Measurements from ENCODE around the gene NPC2. TPM values are rescaled to one million over a fixed set of nuclear protein-coding genes. Genes with fewer than 3 reads are reported as not detected.
A peak's percentile ranks its signal among the peaks of the same experiment; 100 is the strongest.
"Not testable (repeated sequence)": the region's sequence is repeated elsewhere in the genome, so short reads cannot be mapped to it uniquely, and the experiment has no call there.

NPC2 gene
- 100 to 1,000 TPM; 194 to 242 TPM for total RNA-seq

GRCh38 chr14:74492776-74493342 is at the start of gene NPC2:
NPC2 (minus strand) TSS chr14:74493305; CDS start chr14:74493274, 31 bp downstream.
- Histone ChIP-seq H3K27me3 (no peaks in the 10 kb centered on the region), H3K4me3 (peak within 1 kb of the TSS; percentile 73 to 78), H3K27ac (peak within 1 kb of the TSS; percentile 96), H3K36me3 (peaks cover 8% of the 10 kb centered on the region), H3K4me1 (peaks cover 0 to 55% of the 10 kb centered on the region in 2 donors), H3K9me3 (no peaks in the 10 kb centered on the region)
- no peak for DNase-seq (ENCODE audit: low spot score)
- TF ChIP-seq CTCF (IDR thresholded peaks at IDR 0.05), result no peak

DNA sequence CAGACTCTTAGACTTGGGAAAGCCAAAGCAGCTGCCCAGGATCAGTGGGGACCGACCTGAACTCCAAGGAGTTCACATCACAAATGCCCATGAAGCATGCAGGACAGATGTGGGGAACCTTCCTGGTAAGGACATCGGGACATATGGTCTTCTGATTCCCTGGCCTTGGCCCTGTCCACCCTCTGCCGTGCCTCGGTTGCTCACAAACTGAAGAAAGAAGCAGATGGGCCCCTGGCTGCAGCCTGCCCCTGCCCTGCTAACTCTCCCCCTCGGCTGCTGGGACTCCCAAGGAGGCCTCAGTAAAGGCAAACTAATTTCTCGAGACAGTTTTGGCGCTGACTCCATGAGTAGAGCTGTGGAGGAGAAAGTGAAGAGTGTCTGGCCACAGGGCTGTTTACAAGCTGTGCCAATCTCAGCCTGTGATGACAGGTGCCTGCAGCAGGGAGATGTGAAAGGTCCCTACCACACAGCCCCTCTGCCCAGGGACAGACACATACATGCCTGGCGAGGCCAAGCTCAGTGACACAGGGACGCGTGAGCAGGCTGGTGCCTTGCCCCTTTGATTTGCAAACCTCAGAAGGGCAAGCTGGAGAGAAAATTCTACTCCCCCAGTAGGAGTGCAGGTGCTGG is 49.1 kb upstream of the NPC2 start:
- no peak for TF ChIP-seq CTCF (IDR thresholded peaks at IDR 0.05)
- no peak for DNase-seq (ENCODE audit: low spot score)
- H3K9me3 ChIP-seq, result no peaks in the 10 kb centered on the region
- no peaks in the 10 kb centered on the region for H3K27me3 ChIP-seq
- no peak overlapping the region for H3K27ac ChIP-seq
- H3K4me3 ChIP-seq, result no peak overlapping the region
- H3K36me3 ChIP-seq, result no peaks in the 10 kb centered on the region
- no peaks in the 10 kb centered on the region for H3K4me1 ChIP-seq

DNA sequence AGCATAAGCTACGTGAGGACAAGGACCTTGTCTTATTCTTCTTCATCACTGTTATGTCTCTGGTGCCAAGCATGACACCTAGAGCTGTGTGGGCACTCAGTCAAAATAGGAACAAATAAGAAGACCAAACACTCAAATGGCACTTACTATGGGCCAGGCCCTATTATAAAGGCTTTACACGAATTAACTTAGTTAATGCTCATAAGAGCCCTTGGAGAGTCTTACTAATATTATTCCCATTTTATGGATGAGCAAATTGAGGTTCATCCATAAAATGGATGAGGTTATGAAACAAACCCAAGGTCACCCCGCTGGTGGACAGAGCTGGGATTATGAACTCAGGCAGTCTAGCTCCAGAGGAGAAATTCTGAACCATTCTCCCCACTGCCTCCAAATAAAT is 48.1 kb upstream of the NPC2 start:
- no peak for DNase-seq (ENCODE audit: low spot score)

GRCh38 chr14:74539503-74539902 is 46.4 kb upstream of the NPC2 start:
- no peaks in the 10 kb centered on the region for H3K36me3 ChIP-seq
- no peaks in the 10 kb centered on the region for H3K4me1 ChIP-seq
- DNase-seq (ENCODE audit: low spot score), result no peak
- H3K27ac ChIP-seq, result no peak overlapping the region
- no peak overlapping the region for H3K4me3 ChIP-seq
- no peaks in the 10 kb centered on the region for H3K27me3 ChIP-seq
- H3K9me3 ChIP-seq, result no peaks in the 10 kb centered on the region
- no peak for TF ChIP-seq CTCF (IDR thresholded peaks at IDR 0.05)

More for the DNA sequence above, 48.1 kb upstream of the NPC2 start:
- TF ChIP-seq CTCF (IDR thresholded peaks at IDR 0.05), result no peak
- H3K4me3 ChIP-seq, result no peak overlapping the region
- no peak overlapping the region for H3K27ac ChIP-seq
- H3K27me3 ChIP-seq, result no peaks in the 10 kb centered on the region
- no peaks in the 10 kb centered on the region for H3K9me3 ChIP-seq
- H3K4me1 ChIP-seq, result no peaks in the 10 kb centered on the region
- no peaks in the 10 kb centered on the region for H3K36me3 ChIP-seq

GRCh38 chr14:74538411-74539391 is 45.6 kb upstream of the NPC2 start:
- Histone ChIP-seq H3K4me1 (no peaks in the 10 kb centered on the region), H3K4me3 (no peak overlapping the region), H3K36me3 (no peaks in the 10 kb centered on the region), H3K27ac (no peak overlapping the region), H3K9me3 (no peaks in the 10 kb centered on the region), H3K27me3 (no peaks in the 10 kb centered on the region)
- no peak for TF ChIP-seq CTCF (IDR thresholded peaks at IDR 0.05)
- no peak for DNase-seq (ENCODE audit: low spot score)

- H3K4me3 ChIP-seq; H3K27ac ChIP-seq; H3K4me1 ChIP-seq; DNase-seq (ENCODE audit: low spot score); H3K36me3 ChIP-seq; H3K27me3 ChIP-seq; H3K9me3 ChIP-seq: not testable (repeated sequence)
Measured at GRCh38 chr14:74536336-74536735, 43.2 kb upstream of the NPC2 start.
